Gastroesophageal sphincter (tissue), 4 donors: ENCODE results near the gene PTPRN2. TPM values are rescaled to one million over a fixed set of nuclear protein-coding genes. Genes with fewer than 3 reads are reported as not detected.

ENCODE experiments used
- ATAC-seq: fragments of 150-250 bp; one replicate; pipeline ENCODE4 v1.9.1; 2016; ENCODE audit warnings: mild to moderate bottlenecking, moderate library complexity
- H3K27ac ChIP-seq, 4 donors: fragments of 200-600 bp; sonication (generic) in 3 of 4; 1 replicate in 3 of 4; 2 replicates in 1 of 4; pipeline ENCODE4 v1.5.1; 2016 to 2019
- H3K27me3 ChIP-seq: fragments of 200-600 bp; sonication (generic); one replicate; pipeline ENCODE4 v1.5.1; 2019
- H3K36me3 ChIP-seq, 2 donors: fragments of 200-600 bp; sonication (generic); one replicate each; pipeline ENCODE4 v1.5.1; 2019; ENCODE audit warnings: control low read depth in 1 of 2
- H3K4me1 ChIP-seq, 3 donors: fragments of 200-600 bp; sonication (generic); 1 replicate in 2 of 3; 2 replicates in 1 of 3; pipeline ENCODE4 v1.5.1; 2016 to 2019; ENCODE audit warnings: control low read depth in 2 of 3
- H3K4me3 ChIP-seq, 2 donors: fragments of 200-600 bp; sonication (generic); one replicate each; pipeline ENCODE4 v1.5.1; 2019; ENCODE audit warnings: mild to moderate bottlenecking in 1 of 2, moderate library complexity in 1 of 2
- H3K9me3 ChIP-seq, 3 donors: fragments of 200-600 bp; sonication (generic); one replicate each; pipeline ENCODE4 v1.5.1; 2017 to 2019; ENCODE audit warnings: control low read depth in 2 of 3
- EP300 ChIP-seq: sonication (generic); formaldehyde crosslinking; IDR thresholded peaks from one replicate; pipeline ENCODE4 v1.6.1; 2017; ENCODE audit warnings: antibody characterized with exemption, mild to moderate bottlenecking
- POLR2A ChIP-seq, 2 donors: fragments of 450-650 bp; IDR thresholded peaks; one replicate each; pipeline ENCODE4 v1.6.1; 2017; ENCODE audit warnings: antibody characterized with exemption in 2 of 2, mild to moderate bottlenecking in 2 of 2, moderate library complexity in 1 of 2
- POLR2AphosphoS5 ChIP-seq: sonication (generic); formaldehyde crosslinking; IDR thresholded peaks from one replicate; pipeline ENCODE4 v1.6.1; 2017; ENCODE audit warnings: antibody characterized with exemption
- whole genome bisulfite sequencing, 2 donors: methylation state at CpG; one replicate each; pipeline ENCODE4 v1.1.5; 2018; ENCODE audit warnings: low coverage in 1 of 2; 5-methylcytosine and 5-hydroxymethylcytosine counted together
- total RNA-seq, 4 donors: library from RNA; depleted of rRNA; stranded (reverse); fragments of >200 nt; gene quantifications; one replicate each; pipeline ENCODE4 v1.1.0, GENCODE V29; 2016
- TF ChIP-seq, protein P1 (sequence below), 4 experiments: fragments of 200-600 bp in 2 of 4; fragments of 450-650 bp in 2 of 4; sonication (generic) in 1 of 4; IDR thresholded peaks; one replicate each; pipeline ENCODE4 v1.5.1; 2017 to 2019; ENCODE audit warnings: antibody characterized with exemption in 4 of 4, mild to moderate bottlenecking in 2 of 4, moderate library complexity in 2 of 4

The PTPRN2 gene
- total RNA-seq, 4 donors from 2014 or later: 1.7 to 4.7 (median 3.3) TPM

- Histone ChIP-seq H3K36me3 (no peaks in the 10 kb centered on the region), H3K4me3 (no peak overlapping the region), H3K9me3 (no peaks in the 10 kb centered on the region), H3K27ac (no peak overlapping the region), H3K27me3 (peaks cover 45% of the 10 kb centered on the region), H3K4me1 (no peaks in the 10 kb centered on the region)
- TF ChIP-seq, protein P1, sequence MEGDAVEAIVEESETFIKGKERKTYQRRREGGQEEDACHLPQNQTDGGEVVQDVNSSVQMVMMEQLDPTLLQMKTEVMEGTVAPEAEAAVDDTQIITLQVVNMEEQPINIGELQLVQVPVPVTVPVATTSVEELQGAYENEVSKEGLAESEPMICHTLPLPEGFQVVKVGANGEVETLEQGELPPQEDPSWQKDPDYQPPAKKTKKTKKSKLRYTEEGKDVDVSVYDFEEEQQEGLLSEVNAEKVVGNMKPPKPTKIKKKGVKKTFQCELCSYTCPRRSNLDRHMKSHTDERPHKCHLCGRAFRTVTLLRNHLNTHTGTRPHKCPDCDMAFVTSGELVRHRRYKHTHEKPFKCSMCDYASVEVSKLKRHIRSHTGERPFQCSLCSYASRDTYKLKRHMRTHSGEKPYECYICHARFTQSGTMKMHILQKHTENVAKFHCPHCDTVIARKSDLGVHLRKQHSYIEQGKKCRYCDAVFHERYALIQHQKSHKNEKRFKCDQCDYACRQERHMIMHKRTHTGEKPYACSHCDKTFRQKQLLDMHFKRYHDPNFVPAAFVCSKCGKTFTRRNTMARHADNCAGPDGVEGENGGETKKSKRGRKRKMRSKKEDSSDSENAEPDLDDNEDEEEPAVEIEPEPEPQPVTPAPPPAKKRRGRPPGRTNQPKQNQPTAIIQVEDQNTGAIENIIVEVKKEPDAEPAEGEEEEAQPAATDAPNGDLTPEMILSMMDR (IDR thresholded peaks at IDR 0.05): no peak
- no peak for TF ChIP-seq EP300
- 74 to 84% methylated on average over 3 to 5 of the region's 17 CpGs for WGBS, 2 donors
- no peak for ATAC-seq
These were observed 512.0 kb downstream of the PTPRN2 start for GRCh38 chr7:158075633-158076001.

- Histone ChIP-seq H3K27ac (no peak overlapping the region), H3K27me3 (peaks cover 45% of the 10 kb centered on the region), H3K4me3 (no peak overlapping the region), H3K9me3 (no peaks in the 10 kb centered on the region), H3K4me1 (no peaks in the 10 kb centered on the region), H3K36me3 (no peaks in the 10 kb centered on the region)
- no peak for ATAC-seq
- 86% methylated on average over 16 of the region's 29 CpGs; no CpG with 5 or more reads in 1 of the 2 donors for WGBS, 2 donors
- TF ChIP-seq, protein P1 (IDR thresholded peaks at IDR 0.05): no peak
- TF ChIP-seq EP300 (no peak), POLR2AphosphoS5 (no peak), POLR2A (IDR thresholded peaks at IDR 0.05) (no peak)
These were observed 512.6 kb downstream of the PTPRN2 start for GRCh38 chr7:158074896-158075632.

DNA sequence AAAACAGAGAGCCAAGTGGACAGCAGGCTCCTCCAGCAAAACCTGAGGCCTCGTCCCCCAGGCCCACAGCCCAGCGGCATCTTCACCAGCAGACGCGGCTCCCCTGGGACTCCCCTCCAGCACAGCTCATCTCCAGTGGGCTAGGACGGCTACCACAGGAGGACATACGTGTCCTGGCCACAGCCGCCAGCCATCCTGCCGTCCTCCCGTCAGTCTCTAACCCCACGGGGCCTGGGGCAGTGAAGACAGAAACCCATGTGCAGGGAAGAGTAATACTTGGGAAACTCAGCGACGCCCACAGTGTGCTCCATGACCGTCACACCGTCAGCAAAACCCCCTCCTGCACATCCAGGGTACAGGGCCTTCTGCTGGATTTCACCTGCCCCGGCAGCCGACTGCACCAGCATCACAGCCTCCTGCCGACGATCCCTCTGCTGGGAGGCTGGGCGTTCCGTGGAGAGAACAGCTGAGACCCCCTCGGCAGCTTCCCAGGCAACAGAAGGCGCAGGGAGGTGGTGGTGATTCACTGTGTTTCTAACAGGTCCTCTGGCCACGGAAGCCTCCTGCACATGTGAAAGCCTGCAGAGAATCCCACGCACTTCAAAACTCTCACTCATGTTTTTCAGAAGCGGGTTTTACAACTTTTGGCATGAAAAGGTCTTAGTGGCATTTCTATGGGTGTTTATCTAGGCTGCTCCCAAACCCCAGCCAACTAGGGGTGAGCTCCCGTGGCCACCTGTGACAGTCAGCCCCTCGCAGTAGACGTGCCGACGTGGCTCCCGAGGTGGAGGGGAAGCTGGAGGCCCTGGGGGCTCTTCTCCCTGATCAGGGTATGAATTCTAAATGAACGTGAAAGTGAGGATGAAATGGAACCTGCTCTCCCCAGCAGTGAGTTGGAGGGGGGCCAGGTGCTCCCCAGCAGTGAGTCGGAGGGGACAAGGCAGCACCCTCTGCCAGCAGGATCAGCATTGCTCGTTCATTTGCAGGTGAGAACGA is 513.5 kb downstream of the PTPRN2 start:
- Histone ChIP-seq H3K9me3 (no peaks in the 10 kb centered on the region), H3K27me3 (peaks cover 45% of the 10 kb centered on the region), H3K4me3 (no peak overlapping the region), H3K4me1 (no peaks in the 10 kb centered on the region), H3K27ac (no peak overlapping the region), H3K36me3 (no peaks in the 10 kb centered on the region)
- 64 to 77% methylated on average over 4 to 16 of the region's 35 CpGs for WGBS, 2 donors
- no peak for TF ChIP-seq EP300
- TF ChIP-seq, protein P1 (IDR thresholded peaks at IDR 0.05): no peak
- TF ChIP-seq POLR2AphosphoS5: no peak
- no peak for TF ChIP-seq POLR2A (IDR thresholded peaks at IDR 0.05)
- no peak for ATAC-seq

DNA sequence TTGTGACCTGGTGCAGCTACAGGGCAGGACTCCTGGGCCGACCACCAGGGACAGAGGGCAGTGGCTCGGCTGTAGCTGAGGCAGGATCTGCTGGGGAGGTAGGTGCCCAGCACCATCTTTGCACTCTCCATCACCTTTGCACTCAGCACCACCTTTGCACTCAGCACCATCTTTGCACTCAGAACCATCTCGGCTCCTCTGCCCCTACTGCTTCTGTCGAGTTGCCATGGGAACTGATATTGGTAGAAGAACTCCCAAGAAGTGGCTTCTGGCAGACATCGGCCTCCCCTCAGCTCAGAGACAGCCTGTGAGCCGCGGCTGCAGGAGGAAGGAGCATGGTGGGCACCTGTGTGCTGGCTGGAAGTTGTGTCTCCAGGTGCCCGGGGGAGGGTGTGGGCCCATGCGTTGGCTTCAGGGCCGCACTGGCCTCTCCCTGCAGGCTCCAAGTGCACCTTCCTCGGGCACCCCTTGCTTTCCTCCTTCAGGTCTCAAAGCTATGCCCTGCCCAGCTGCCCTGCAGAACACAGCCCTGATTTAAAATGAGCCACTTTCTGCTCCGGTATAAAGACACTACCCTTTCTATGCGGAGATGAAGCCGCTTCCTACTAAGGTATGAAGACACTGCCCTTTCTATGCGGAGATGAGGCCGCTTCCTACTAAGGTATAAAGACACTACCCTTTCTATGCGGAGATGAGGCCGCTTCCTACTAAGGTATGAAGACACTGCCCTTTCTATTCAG is 514.5 kb downstream of the PTPRN2 start:
- Histone ChIP-seq H3K27me3 (peaks cover 37% of the 10 kb centered on the region), H3K4me1 (no peaks in the 10 kb centered on the region), H3K4me3 (no peak overlapping the region), H3K36me3 (no peaks in the 10 kb centered on the region), H3K27ac (no peak overlapping the region), H3K9me3 (no peaks in the 10 kb centered on the region)
- TF ChIP-seq, protein P1 (IDR thresholded peaks at IDR 0.05): no peak
- TF ChIP-seq POLR2A (IDR thresholded peaks at IDR 0.05) (no peak), POLR2AphosphoS5 (no peak), EP300 (no peak)
- WGBS, 2 donors: 72 to 100% methylated on average over 2 to 6 of the region's 18 CpGs
- no peak for ATAC-seq
